DOHH2 (cell line): ENCODE data around the gene FCRL4.

ENCODE experiments used
- CTCF ChIP-seq: fragments of 200-600 bp; sonication (generic); IDR thresholded peaks from one replicate; pipeline ENCODE4 v1.5.1; 2014; ENCODE audit warnings: antibody characterized with exemption, mild to moderate bottlenecking, low read depth, low read length; ENCODE audit not compliant: poor library complexity, severe bottlenecking
- EZH2phosphoT487 ChIP-seq: fragments of 200-600 bp; sonication (generic); IDR thresholded peaks from 2 replicates; pipeline ENCODE4 v1.6.1; 2017; ENCODE audit warnings: borderline replicate concordance, mild to moderate bottlenecking, antibody characterized with exemption, low read length, moderate library complexity, mixed read lengths

GRCh38 chr1:157641177-157641576 lies 43.3 kb upstream of the FCRL4 start:
- no peak for TF ChIP-seq CTCF
- no peak for TF ChIP-seq EZH2phosphoT487
